Esophagus squamous epithelium (tissue), 4 donors: Measurements from ENCODE around the gene RTN3.

Experiments used
- CTCF ChIP-seq, 6 experiments: fragments of 450-650 bp in 4 of 6; fragments of 200-600 bp in 2 of 6; sonication (generic) in 2 of 6; IDR thresholded peaks; one replicate each; pipeline ENCODE4 v1.5.1; 2016 to 2019; ENCODE audit warnings: antibody characterized with exemption in 6 of 6, mild to moderate bottlenecking in 4 of 6, moderate library complexity in 4 of 6
- POLR2A ChIP-seq, 4 donors: fragments of 450-650 bp; IDR thresholded peaks; one replicate each; pipeline ENCODE4 v1.6.1; 2017; ENCODE audit warnings: antibody characterized with exemption in 4 of 4, mild to moderate bottlenecking in 4 of 4, moderate library complexity in 3 of 4

GRCh38 chr11:63729326-63729725 lies 48.0 kb downstream of the RTN3 start:
- no peak for TF ChIP-seq CTCF (IDR thresholded peaks at IDR 0.05)
- TF ChIP-seq POLR2A (IDR thresholded peaks at IDR 0.05), result no peak
